ENCODE measurements around the gene COL4A1.

The COL4A1 gene

GRCh38 chr13:110276553-110276950 is 30.4 kb downstream of the COL4A1 start:
- Histone ChIP-seq H3K9ac (ENCODE audit: low read depth in 1 of 2, low read length in 2 of 2) (no peak overlapping the region), H3K36me3 (ENCODE audit: control insufficient read depth in 1 of 2, insufficient read depth in 2 of 2, low read length in 2 of 2) (no peaks in the 10 kb centered on the region), H3K9me3 (ENCODE audit: control insufficient read depth in 1 of 2, low read length in 2 of 2) (no peaks in the 10 kb centered on the region), H3K4me1 (ENCODE audit: control insufficient read depth in 1 of 2, insufficient read depth in 2 of 2, low read length in 2 of 2) (no peaks in the 10 kb centered on the region), H3K4me3 (ENCODE audit: low read depth in 1 of 2, low read length in 2 of 2) (no peak overlapping the region), H3K27me3 (ENCODE audit: control insufficient read depth in 1 of 2, insufficient read depth in 2 of 2, low read length in 2 of 2) (no peaks in the 10 kb centered on the region), H3K27ac (ENCODE audit: low read depth, low read length) (no peak overlapping the region)

GRCh38 chr13:110275931-110276552 is 30.9 kb downstream of the COL4A1 start:
- Histone ChIP-seq H3K9me3 (ENCODE audit: control insufficient read depth in 1 of 2, low read length in 2 of 2) (no peaks in the 10 kb centered on the region), H3K27ac (ENCODE audit: low read depth, low read length) (no peak overlapping the region), H3K9ac (ENCODE audit: low read depth in 1 of 2, low read length in 2 of 2) (no peak overlapping the region), H3K36me3 (ENCODE audit: control insufficient read depth in 1 of 2, insufficient read depth in 2 of 2, low read length in 2 of 2) (no peaks in the 10 kb centered on the region), H3K4me3 (ENCODE audit: low read depth in 1 of 2, low read length in 2 of 2) (no peak overlapping the region), H3K4me1 (ENCODE audit: control insufficient read depth in 1 of 2, insufficient read depth in 2 of 2, low read length in 2 of 2) (no peaks in the 10 kb centered on the region), H3K27me3 (ENCODE audit: control insufficient read depth in 1 of 2, insufficient read depth in 2 of 2, low read length in 2 of 2) (no peaks in the 10 kb centered on the region)

DNA sequence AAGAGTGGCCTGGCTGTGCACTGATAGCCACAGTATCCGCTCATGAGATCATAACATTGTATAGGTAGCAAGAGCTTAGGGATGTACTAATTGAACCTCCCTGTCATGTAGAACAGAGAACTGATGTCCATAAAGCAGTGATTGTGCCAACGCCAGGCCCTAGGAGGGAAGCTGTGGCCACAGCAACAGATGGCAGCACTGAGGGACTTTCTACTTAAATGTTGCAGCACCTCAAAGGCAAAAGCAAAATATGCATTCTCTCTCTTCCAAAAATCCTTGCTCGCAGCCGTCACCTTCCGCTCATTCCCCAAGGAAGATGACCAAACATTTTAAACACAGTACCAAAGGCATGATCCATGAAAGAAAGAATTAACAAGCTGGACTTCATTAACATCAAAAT is 32.3 kb downstream of the COL4A1 start:
- no peak overlapping the region for H3K4me3 ChIP-seq (ENCODE audit: low read depth in 1 of 2, low read length in 2 of 2)
- no peaks in the 10 kb centered on the region for H3K4me1 ChIP-seq (ENCODE audit: control insufficient read depth in 1 of 2, insufficient read depth in 2 of 2, low read length in 2 of 2)
- no peak overlapping the region for H3K9ac ChIP-seq (ENCODE audit: low read depth in 1 of 2, low read length in 2 of 2)
- H3K27me3 ChIP-seq (ENCODE audit: control insufficient read depth in 1 of 2, insufficient read depth in 2 of 2, low read length in 2 of 2) = no peaks in the 10 kb centered on the region
- no peaks in the 10 kb centered on the region for H3K36me3 ChIP-seq (ENCODE audit: control insufficient read depth in 1 of 2, insufficient read depth in 2 of 2, low read length in 2 of 2)
- no peaks in the 10 kb centered on the region for H3K9me3 ChIP-seq (ENCODE audit: control insufficient read depth in 1 of 2, low read length in 2 of 2)
- H3K27ac ChIP-seq (ENCODE audit: low read depth, low read length) = no peak overlapping the region

GRCh38 chr13:110273254-110273653 is 33.7 kb downstream of the COL4A1 start:
- Histone ChIP-seq H3K4me3 (ENCODE audit: low read depth in 1 of 2, low read length in 2 of 2) (no peak overlapping the region), H3K9me3 (ENCODE audit: control insufficient read depth in 1 of 2, low read length in 2 of 2) (no peaks in the 10 kb centered on the region), H3K4me1 (ENCODE audit: control insufficient read depth in 1 of 2, insufficient read depth in 2 of 2, low read length in 2 of 2) (no peaks in the 10 kb centered on the region), H3K36me3 (ENCODE audit: control insufficient read depth in 1 of 2, insufficient read depth in 2 of 2, low read length in 2 of 2) (no peaks in the 10 kb centered on the region), H3K27ac (ENCODE audit: low read depth, low read length) (no peak overlapping the region), H3K27me3 (ENCODE audit: control insufficient read depth in 1 of 2, insufficient read depth in 2 of 2, low read length in 2 of 2) (no peaks in the 10 kb centered on the region), H3K9ac (ENCODE audit: low read depth in 1 of 2, low read length in 2 of 2) (no peak overlapping the region)

GRCh38 chr13:110272651-110273050 is 34.3 kb downstream of the COL4A1 start:
- Histone ChIP-seq H3K4me3 (ENCODE audit: low read depth in 1 of 2, low read length in 2 of 2) (no peak overlapping the region), H3K9me3 (ENCODE audit: control insufficient read depth in 1 of 2, low read length in 2 of 2) (no peaks in the 10 kb centered on the region), H3K27ac (ENCODE audit: low read depth, low read length) (no peak overlapping the region), H3K27me3 (ENCODE audit: control insufficient read depth in 1 of 2, insufficient read depth in 2 of 2, low read length in 2 of 2) (no peaks in the 10 kb centered on the region), H3K4me1 (ENCODE audit: control insufficient read depth in 1 of 2, insufficient read depth in 2 of 2, low read length in 2 of 2) (no peaks in the 10 kb centered on the region), H3K36me3 (ENCODE audit: control insufficient read depth in 1 of 2, insufficient read depth in 2 of 2, low read length in 2 of 2) (no peaks in the 10 kb centered on the region), H3K9ac (ENCODE audit: low read depth in 1 of 2, low read length in 2 of 2) (no peak overlapping the region)

GRCh38 chr13:110272227-110272626 is 34.7 kb downstream of the COL4A1 start:
- Histone ChIP-seq H3K9ac (ENCODE audit: low read depth in 1 of 2, low read length in 2 of 2) (no peak overlapping the region), H3K9me3 (ENCODE audit: control insufficient read depth in 1 of 2, low read length in 2 of 2) (no peaks in the 10 kb centered on the region), H3K36me3 (ENCODE audit: control insufficient read depth in 1 of 2, insufficient read depth in 2 of 2, low read length in 2 of 2) (no peaks in the 10 kb centered on the region), H3K4me3 (ENCODE audit: low read depth in 1 of 2, low read length in 2 of 2) (no peak overlapping the region), H3K27me3 (ENCODE audit: control insufficient read depth in 1 of 2, insufficient read depth in 2 of 2, low read length in 2 of 2) (no peaks in the 10 kb centered on the region), H3K4me1 (ENCODE audit: control insufficient read depth in 1 of 2, insufficient read depth in 2 of 2, low read length in 2 of 2) (no peaks in the 10 kb centered on the region), H3K27ac (ENCODE audit: low read depth, low read length) (no peak overlapping the region)

GRCh38 chr13:110271313-110271712 is 35.6 kb downstream of the COL4A1 start:
- no peaks in the 10 kb centered on the region for H3K36me3 ChIP-seq (ENCODE audit: control insufficient read depth in 1 of 2, insufficient read depth in 2 of 2, low read length in 2 of 2)
- no peak overlapping the region for H3K9ac ChIP-seq (ENCODE audit: low read depth in 1 of 2, low read length in 2 of 2)
- H3K9me3 ChIP-seq (ENCODE audit: control insufficient read depth in 1 of 2, low read length in 2 of 2) = no peaks in the 10 kb centered on the region
- no peaks in the 10 kb centered on the region for H3K27me3 ChIP-seq (ENCODE audit: control insufficient read depth in 1 of 2, insufficient read depth in 2 of 2, low read length in 2 of 2)
- no peak overlapping the region for H3K4me3 ChIP-seq (ENCODE audit: low read depth in 1 of 2, low read length in 2 of 2)
- no peaks in the 10 kb centered on the region for H3K4me1 ChIP-seq (ENCODE audit: control insufficient read depth in 1 of 2, insufficient read depth in 2 of 2, low read length in 2 of 2)
- no peak overlapping the region for H3K27ac ChIP-seq (ENCODE audit: low read depth, low read length)

GRCh38 chr13:110270507-110270906 is 36.5 kb downstream of the COL4A1 start:
- Histone ChIP-seq H3K27ac (ENCODE audit: low read depth, low read length) (no peak overlapping the region), H3K4me1 (ENCODE audit: control insufficient read depth in 1 of 2, insufficient read depth in 2 of 2, low read length in 2 of 2) (no peaks in the 10 kb centered on the region), H3K9me3 (ENCODE audit: control insufficient read depth in 1 of 2, low read length in 2 of 2) (no peaks in the 10 kb centered on the region), H3K27me3 (ENCODE audit: control insufficient read depth in 1 of 2, insufficient read depth in 2 of 2, low read length in 2 of 2) (no peaks in the 10 kb centered on the region), H3K9ac (ENCODE audit: low read depth in 1 of 2, low read length in 2 of 2) (no peak overlapping the region), H3K4me3 (ENCODE audit: low read depth in 1 of 2, low read length in 2 of 2) (no peak overlapping the region), H3K36me3 (ENCODE audit: control insufficient read depth in 1 of 2, insufficient read depth in 2 of 2, low read length in 2 of 2) (no peaks in the 10 kb centered on the region)

DNA sequence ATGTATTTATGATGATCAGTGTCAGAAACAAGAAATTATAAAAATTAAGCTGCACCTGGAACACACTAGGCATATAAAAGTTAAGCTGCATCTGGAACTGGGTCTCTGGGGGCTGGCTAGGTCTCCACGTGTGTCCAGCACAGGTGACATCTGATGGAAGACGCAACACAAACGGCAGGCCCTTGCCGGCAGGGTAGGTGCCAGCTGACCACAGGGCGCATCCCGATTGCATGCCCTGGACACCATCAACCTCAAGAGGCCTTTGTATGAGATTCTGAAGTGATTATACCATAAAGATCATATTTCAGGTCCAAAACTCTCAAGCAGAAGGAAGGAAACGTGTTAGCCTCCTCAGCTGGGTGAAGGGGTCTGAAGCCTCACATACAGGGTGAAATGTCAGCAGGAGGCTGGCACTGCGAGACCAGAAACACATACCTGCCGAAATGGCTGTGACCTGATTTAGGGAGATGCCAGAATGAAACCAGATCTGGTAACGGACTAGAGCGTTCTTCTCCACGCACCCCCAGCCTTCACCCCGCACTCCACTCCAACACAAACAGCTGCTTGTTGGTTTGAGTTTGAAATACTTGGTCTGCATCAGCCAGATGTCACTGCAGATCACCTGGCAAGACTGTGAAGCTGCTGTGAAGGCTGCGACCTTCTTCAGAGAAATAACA is 37.3 kb downstream of the COL4A1 start:
- H3K9me3 ChIP-seq (ENCODE audit: control insufficient read depth in 1 of 2, low read length in 2 of 2) = no peaks in the 10 kb centered on the region
- no peaks in the 10 kb centered on the region for H3K27me3 ChIP-seq (ENCODE audit: control insufficient read depth in 1 of 2, insufficient read depth in 2 of 2, low read length in 2 of 2)
- H3K36me3 ChIP-seq (ENCODE audit: control insufficient read depth in 1 of 2, insufficient read depth in 2 of 2, low read length in 2 of 2) = no peaks in the 10 kb centered on the region
- no peaks in the 10 kb centered on the region for H3K4me1 ChIP-seq (ENCODE audit: control insufficient read depth in 1 of 2, insufficient read depth in 2 of 2, low read length in 2 of 2)
- no peak overlapping the region for H3K27ac ChIP-seq (ENCODE audit: low read depth, low read length)
- H3K9ac ChIP-seq (ENCODE audit: low read depth in 1 of 2, low read length in 2 of 2) = no peak overlapping the region
- H3K4me3 ChIP-seq (ENCODE audit: low read depth in 1 of 2, low read length in 2 of 2) = no peak overlapping the region

DNA sequence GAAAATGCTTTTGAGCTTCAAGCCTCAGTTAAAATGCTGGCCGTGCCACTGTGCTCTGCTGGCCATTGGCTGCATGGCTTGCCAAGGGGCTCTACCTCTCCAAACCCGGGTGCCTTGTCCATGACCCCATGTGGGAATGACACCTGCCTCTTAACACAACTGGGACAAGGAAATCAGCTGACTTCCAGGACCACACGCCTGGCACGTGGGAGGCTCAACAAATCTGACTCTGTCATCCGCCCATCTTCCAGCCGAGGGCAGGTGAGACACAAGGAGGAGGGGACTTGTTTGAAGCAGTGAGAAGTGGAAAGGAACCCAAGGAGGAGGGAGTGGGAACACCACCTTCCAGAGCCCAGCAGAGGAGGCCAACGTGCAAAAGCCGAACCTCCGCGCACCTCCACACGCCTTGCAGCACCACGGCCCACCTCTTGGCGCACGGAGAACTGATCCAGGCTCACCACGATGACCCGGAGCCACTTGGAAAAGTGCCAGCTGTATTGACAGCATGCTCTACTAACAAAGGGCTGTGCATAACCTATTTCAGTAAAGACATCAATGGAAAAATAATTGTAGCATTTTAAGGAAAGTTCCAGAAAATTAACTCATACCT is 38.3 kb downstream of the COL4A1 start:
- H3K27me3 ChIP-seq (ENCODE audit: control insufficient read depth in 1 of 2, insufficient read depth in 2 of 2, low read length in 2 of 2) = no peaks in the 10 kb centered on the region
- no peaks in the 10 kb centered on the region for H3K36me3 ChIP-seq (ENCODE audit: control insufficient read depth in 1 of 2, insufficient read depth in 2 of 2, low read length in 2 of 2)
- H3K9me3 ChIP-seq (ENCODE audit: control insufficient read depth in 1 of 2, low read length in 2 of 2) = no peaks in the 10 kb centered on the region
- H3K27ac ChIP-seq (ENCODE audit: low read depth, low read length) = no peak overlapping the region
- no peak overlapping the region for H3K4me3 ChIP-seq (ENCODE audit: low read depth in 1 of 2, low read length in 2 of 2)
- H3K9ac ChIP-seq (ENCODE audit: low read depth in 1 of 2, low read length in 2 of 2) = no peak overlapping the region
- H3K4me1 ChIP-seq (ENCODE audit: control insufficient read depth in 1 of 2, insufficient read depth in 2 of 2, low read length in 2 of 2) = peaks cover 0 to 4% of the 10 kb centered on the region in 2 donors

All from duodenal mucosa (tissue), 2 donors.